ENCODE results near the gene LSAMP. TPM values are rescaled to one million over a fixed set of nuclear protein-coding genes. Genes with fewer than 3 reads are reported as not detected.

LSAMP gene
- total RNA-seq, 1 experiment from 2014 or later, result 0.90 TPM

GRCh38 chr3:115918900-115919299 lies 526.4 kb downstream of the LSAMP start:
- H3K27ac ChIP-seq (ENCODE audit: insufficient read length, low read depth, low read length), result no peak overlapping the region
- no peak overlapping the region for H2BK15ac ChIP-seq (ENCODE audit: low read depth, low read length)
- H3K79me2 ChIP-seq (ENCODE audit: insufficient read depth, low read length), result no peaks in the 10 kb centered on the region
- H3K9me3 ChIP-seq (ENCODE audit: control insufficient read depth, low read depth, low read length), result no peaks in the 10 kb centered on the region
- TF ChIP-seq CTCF (conservative IDR thresholded peaks at IDR 0.05), result no peak
- no peaks in the 10 kb centered on the region for H4K20me1 ChIP-seq (ENCODE audit: control insufficient read depth, insufficient read depth, insufficient read length)
- H3K79me1 ChIP-seq (ENCODE audit: insufficient read depth, low read depth, low read length, poor library complexity, severe bottlenecking), result no peaks in the 10 kb centered on the region
- no peak for DNase-seq
- no peak overlapping the region for H2BK20ac ChIP-seq (ENCODE audit: low read depth, low read length, poor library complexity, severe bottlenecking)
- no peak overlapping the region for H3K4ac ChIP-seq (ENCODE audit: low read depth, low read length)
- no peak overlapping the region for H2AFZ ChIP-seq (ENCODE audit: low read length)
- no peak overlapping the region for H3K14ac ChIP-seq (ENCODE audit: insufficient read depth, low read length)
- Mint-ChIP-seq H3K36me3 (ENCODE audit: insufficient read depth in 1 of 3, low read depth in 3 of 3) (no peaks in the 10 kb centered on the region), H3K27ac (no peak overlapping the region), H3K27me3 (ENCODE audit: low read depth) (no peaks in the 10 kb centered on the region), H3K4me3 (no peak overlapping the region), H3K9me3 (0 out of 5 replicates have a peak, but pooled peaks cover 0 to 2% of the 10 kb centered on the region in 2 experiments), H3K4me1 (peaks cover 31 to 37% of the 10 kb centered on the region in 2 experiments)
- H2BK12ac ChIP-seq (ENCODE audit: insufficient read length, low read depth, low read length), result no peak overlapping the region
- no peak overlapping the region for H3K56ac ChIP-seq (ENCODE audit: insufficient read length, low read depth, low read length)
- no peak overlapping the region for H3T11ph ChIP-seq (ENCODE audit: low read length)
- no peak overlapping the region for H4K5ac ChIP-seq (ENCODE audit: insufficient read length, low read depth, low read length)
- no peak overlapping the region for H2BK5ac ChIP-seq (ENCODE audit: insufficient read length, low read length)
- H3K18ac ChIP-seq (ENCODE audit: insufficient read length, low read depth, low read length), result no peak overlapping the region
- no peak overlapping the region for H3K23ac ChIP-seq (ENCODE audit: insufficient read length, low read depth, low read length)
- no peak overlapping the region for H3K4me2 ChIP-seq (ENCODE audit: insufficient read depth, insufficient read length, low read length)
- no peak overlapping the region for H2BK120ac ChIP-seq (ENCODE audit: low read depth, low read length, poor library complexity, severe bottlenecking)
- WGBS (ENCODE audit: extremely low coverage, insufficient read length, low lambda C conversion rate), result no CpG with 5 or more reads among the region's 2 CpGs
- H3K23me2 ChIP-seq (ENCODE audit: insufficient read length, low read depth, low read length, poor library complexity, severe bottlenecking), result no peaks in the 10 kb centered on the region
- no peak overlapping the region for H3K9ac ChIP-seq (ENCODE audit: extremely low read depth, insufficient read length, low read length)
- no peaks in the 10 kb centered on the region for H3K4me1 ChIP-seq (ENCODE audit: insufficient read depth, low read length)
- H2AK5ac ChIP-seq (ENCODE audit: insufficient read length, low read length), result no peak overlapping the region
- no peak overlapping the region for H4K8ac ChIP-seq (replicated peaks; ENCODE audit: insufficient read length, low read depth, low read length)
- H3K27me3 ChIP-seq (ENCODE audit: insufficient read depth, low read length), result no peaks in the 10 kb centered on the region
- H4K91ac ChIP-seq (ENCODE audit: insufficient read length, low read depth, low read length), result no peak overlapping the region
